IMR-90 (cell line): ENCODE measurements around the gene ESR1. TPM values are rescaled to one million over a fixed set of nuclear protein-coding genes. Genes with fewer than 3 reads are reported as not detected.
A peak's percentile ranks its signal among the peaks of the same experiment; 100 is the strongest.

Experiments
- ATAC-seq: fragments of 200-7000 bp; cut with Tn5 transposase; 2 replicates; pipeline ENCODE4 v1.9.1; 2020; ENCODE audit warnings: low read depth, mild to moderate bottlenecking, moderate library complexity
- BruUV-seq: library from RNA; stranded (reverse); fragments of 400-500 nt; replicated peaks from 2 replicates; lab custom pipeline; 2021; lab: Mats Ljungman, UMichigan
- CTCF ChIA-PET: fragments of 300-600 bp; formaldehyde crosslinking; extraction: SDS; loops from one replicate; lab custom pipeline; 2021; ENCODE audit warnings: antibody characterized with exemption; lab: Yijun Ruan, JAX
- POLR2A ChIA-PET: fragments of 300-600 bp; sonication (Branson Sonifier 250); formaldehyde crosslinking; loops from one replicate; lab custom pipeline; 2022; ENCODE audit warnings: antibody characterized with exemption; ENCODE audit not compliant: unreplicated experiment; lab: Charles Lee
- DNase-seq: peaks from one replicate; pipeline ENCODE4 v3.0.0; 2013
- H2AFZ ChIP-seq: replicated peaks from 2 replicates; pipeline ENCODE3; 2013; ENCODE audit warnings: low read length, mild to moderate bottlenecking; ENCODE audit not compliant: poor library complexity
- H2AK5ac ChIP-seq: 2 replicates; pipeline ENCODE4 v1.6.1; 2013; ENCODE audit warnings: low read depth, low read length, inconsistent platforms
- H2AK9ac ChIP-seq: replicated peaks from 2 replicates; pipeline ENCODE3; 2013; ENCODE audit warnings: mild to moderate bottlenecking, low read depth, low read length, moderate library complexity; ENCODE audit not compliant: poor library complexity
- H2BK120ac ChIP-seq: 2 replicates; pipeline ENCODE4 v1.6.1; 2013; ENCODE audit warnings: low read depth, low read length, inconsistent platforms
- H2BK15ac ChIP-seq: 3 replicates; pipeline ENCODE4 v1.6.1; 2013; ENCODE audit warnings: low read depth, low read length, inconsistent platforms
- H2BK20ac ChIP-seq: 2 replicates; pipeline ENCODE4 v1.6.1; 2013; ENCODE audit warnings: low read depth, mild to moderate bottlenecking, inconsistent platforms, low read length, moderate library complexity
- H2BK5ac ChIP-seq: 2 replicates; pipeline ENCODE4 v1.6.1; 2013; ENCODE audit warnings: mild to moderate bottlenecking, low read depth, low read length, inconsistent platforms; ENCODE audit not compliant: poor library complexity, severe bottlenecking
- H3K14ac ChIP-seq: replicated peaks from 2 replicates; pipeline ENCODE4 v1.6.1; 2013; ENCODE audit warnings: low read depth, low read length, inconsistent platforms
- H3K18ac ChIP-seq: 2 replicates; pipeline ENCODE4 v1.6.1; 2013; ENCODE audit warnings: low read depth, low read length, control low read depth
- H3K23ac ChIP-seq: 2 replicates; pipeline ENCODE4 v1.6.1; 2013; ENCODE audit warnings: low read depth, low read length, inconsistent platforms
- H3K27ac ChIP-seq: 2 replicates; pipeline ENCODE4 v1.5.1; 2013; ENCODE audit warnings: mild to moderate bottlenecking, control low read depth, low read length; ENCODE audit not compliant: insufficient read depth
- H3K27me3 ChIP-seq: 2 replicates; pipeline ENCODE4 v1.6.1; 2013; ENCODE audit warnings: low read length; ENCODE audit not compliant: control insufficient read depth, insufficient read depth
- H3K36me3 ChIP-seq: 2 replicates; pipeline ENCODE4 v1.6.1; 2013; ENCODE audit warnings: low read length, mixed read lengths; ENCODE audit not compliant: control insufficient read depth, insufficient read depth
- H3K4ac ChIP-seq: 2 replicates; pipeline ENCODE4 v1.6.1; 2013; ENCODE audit warnings: low read depth, low read length, inconsistent platforms
- H3K4me1 ChIP-seq: 2 replicates; pipeline ENCODE4 v1.6.1; 2013; ENCODE audit warnings: low read length, mixed read lengths; ENCODE audit not compliant: control insufficient read depth, insufficient read depth
- H3K4me2 ChIP-seq: 2 replicates; pipeline ENCODE4 v1.6.1; 2013; ENCODE audit warnings: low read depth, mild to moderate bottlenecking, control low read depth, low read length, moderate library complexity
- H3K4me3 ChIP-seq: 2 replicates; pipeline ENCODE4 v1.5.1; 2013; ENCODE audit warnings: low read depth, mild to moderate bottlenecking, control low read depth, low read length, moderate library complexity; ENCODE audit not compliant: insufficient read depth
- H3K56ac ChIP-seq: 2 replicates; pipeline ENCODE4 v1.6.1; 2013; ENCODE audit warnings: low read length, inconsistent platforms; ENCODE audit not compliant: insufficient read depth; ENCODE audit errors: extremely low read depth
- H3K79me1 ChIP-seq, 2 experiments: 2 replicates each; pipeline ENCODE4 v1.6.1; 2013; ENCODE audit warnings: low read length in 2 of 2, inconsistent platforms in 1 of 2, low read depth in 1 of 2
- H3K9ac ChIP-seq: 2 replicates; pipeline ENCODE4 v1.6.1; 2013; ENCODE audit warnings: low read depth, low read length, control low read depth
- H3K9me1 ChIP-seq: 2 replicates; pipeline ENCODE4 v1.6.1; 2013; ENCODE audit warnings: low read length, inconsistent platforms; ENCODE audit not compliant: insufficient read depth
- H3K9me3 ChIP-seq: 2 replicates; pipeline ENCODE4 v1.6.1; 2013; ENCODE audit warnings: low read length; ENCODE audit not compliant: control insufficient read depth, insufficient read depth
- H4K20me1 ChIP-seq: 2 replicates; pipeline ENCODE4 v1.6.1; 2013; ENCODE audit warnings: low read length, inconsistent platforms; ENCODE audit not compliant: insufficient read depth
- H4K5ac ChIP-seq: 2 replicates; pipeline ENCODE4 v1.6.1; 2013; ENCODE audit warnings: mild to moderate bottlenecking, low read depth, low read length, control low read depth
- H4K8ac ChIP-seq, 2 experiments: 2 replicates each; pipeline ENCODE4 v1.6.1; 2013; ENCODE audit warnings: low read depth in 2 of 2, low read length in 2 of 2, control low read depth in 1 of 2, inconsistent platforms in 1 of 2
- H4K91ac ChIP-seq: 2 replicates; pipeline ENCODE4 v1.6.1; 2013; ENCODE audit warnings: low read depth, low read length, inconsistent platforms; ENCODE audit not compliant: insufficient read depth
- CEBPB ChIP-seq: IDR thresholded peaks from 2 replicates; pipeline ENCODE4 v1.6.1; 2012; ENCODE audit warnings: low read depth, low read length, improper control_type of control experiment
- MAFK ChIP-seq: IDR thresholded peaks from 2 replicates; pipeline ENCODE4 v1.6.1; 2012; ENCODE audit warnings: low read depth, low read length, improper control_type of control experiment
- RAD21 ChIP-seq: IDR thresholded peaks from 2 replicates; pipeline ENCODE4 v1.6.1; 2012; ENCODE audit warnings: low read length, improper control_type of control experiment
- RCOR1 ChIP-seq: IDR thresholded peaks from 2 replicates; pipeline ENCODE4 v1.6.1; 2012; ENCODE audit warnings: mild to moderate bottlenecking, low read length, improper control_type of control experiment; ENCODE audit not compliant: insufficient replicate concordance
- WGBS, 2 experiments: methylation state at CpG; one replicate each; pipeline versions ENCODE4 v1.1.5 to v1.1.7; 2013; ENCODE audit warnings: missing lambda C conversion rate in 2 of 2; ENCODE audit not compliant: insufficient read length in 1 of 2; ENCODE audit errors: extremely low coverage in 2 of 2; 5-methylcytosine and 5-hydroxymethylcytosine counted together
- dilution Hi-C: fragments of 300-500 bp; cut with HindIII; formaldehyde crosslinking; loops from one replicate; pipeline ENCODE4 v1.14.3; 2018; ENCODE audit warnings: low sequenced_read_pairs; ENCODE audit not compliant: unreplicated experiment
- in situ Hi-C: fragments of 300-500 bp; cut with MboI; formaldehyde crosslinking; loops from 3 replicates; pipeline ENCODE4 v1.14.3; 2019; ENCODE audit warnings: low sequenced_read_pairs, inconsistent platforms, mixed read lengths
- intact Hi-C: fragments of 100-400 bp; cut with micrococcal nuclease; formaldehyde crosslinking; loops from 2 replicates; pipeline ENCODE4 v1.10.0; 2022
- polyA plus RNA-seq, 3 experiments: library from polyadenylated mRNA; depleted of rRNA; stranded (reverse); fragments of >200 nt; gene quantifications; 2 replicates each; pipeline ENCODE4 v1.2.3, GENCODE V29; 2012; ENCODE audit warnings: low replicate concordance in 1 of 3
- total RNA-seq: library from RNA; depleted of rRNA; stranded (reverse); fragments of >200 nt; gene quantifications from 2 replicates; pipeline ENCODE4 v1.2.3, GENCODE V29; 2012
- TF ChIP-seq, protein P1 (sequence below): fragments of 150-350 bp; IDR thresholded peaks from 2 replicates; pipeline ENCODE4 v1.6.1; 2016; ENCODE audit warnings: low read depth, mild to moderate bottlenecking, low read length, moderate library complexity, borderline replicate concordance

Gene ESR1
- total and polyA plus RNA-seq, 2 of the 4 experiments (the other 2 are of a cell fraction) = not detected

DNA sequence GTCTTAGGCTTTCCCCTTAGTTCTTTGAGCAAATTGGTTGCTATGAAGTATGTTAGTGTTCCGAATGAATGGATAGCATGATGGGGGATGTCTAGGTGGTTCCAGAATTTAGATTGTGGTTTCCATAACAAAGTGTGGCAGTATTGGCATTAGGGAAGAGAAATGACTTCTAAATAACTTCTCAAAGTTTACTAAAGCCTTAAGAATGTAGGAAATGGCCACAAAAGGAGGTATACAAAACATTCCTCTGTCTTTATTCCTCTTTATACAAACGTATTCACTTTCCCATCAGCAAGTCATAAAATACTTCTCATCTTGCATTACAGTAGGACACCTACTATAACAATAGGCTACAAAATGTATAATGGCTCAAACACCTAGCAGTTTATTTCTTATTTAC is 279.6 kb downstream of the ESR1 start:
- Histone ChIP-seq H3K27me3 (no peaks in the 10 kb centered on the region), H2BK5ac (no peak overlapping the region), H3K4me3 (no peak overlapping the region), H3K36me3 (no peaks in the 10 kb centered on the region), H3K79me1 (no peaks in the 10 kb centered on the region), H3K9ac (no peak overlapping the region), H4K20me1 (no peaks in the 10 kb centered on the region), H2AK5ac (no peak overlapping the region), H2AFZ (no peak overlapping the region), H3K9me3 (no peaks in the 10 kb centered on the region), H3K27ac (no peak overlapping the region), H4K8ac (no peak overlapping the region), H2BK15ac (no peak overlapping the region), H3K4me2 (no peak overlapping the region), H2AK9ac (no peak overlapping the region), H3K56ac (no peak overlapping the region), H3K18ac (no peak overlapping the region), H3K4ac (no peak overlapping the region), H3K9me1 (peaks cover 11% of the 10 kb centered on the region; the same call in 1 of the 2 replicates), H3K23ac (no peak overlapping the region), H4K5ac (no peak overlapping the region), H2BK20ac (0 out of 2 replicates have a peak overlapping the region, but pooled peaks have one; percentile 7), H3K4me1 (peaks cover 5% of the 10 kb centered on the region), H4K91ac (no peak overlapping the region; the same call in 1 of the 2 replicates), H2BK120ac (0 out of 2 replicates have a peak overlapping the region, but pooled peaks have one; percentile 0), H3K14ac (no peak overlapping the region)
- TF ChIP-seq, protein P1, sequence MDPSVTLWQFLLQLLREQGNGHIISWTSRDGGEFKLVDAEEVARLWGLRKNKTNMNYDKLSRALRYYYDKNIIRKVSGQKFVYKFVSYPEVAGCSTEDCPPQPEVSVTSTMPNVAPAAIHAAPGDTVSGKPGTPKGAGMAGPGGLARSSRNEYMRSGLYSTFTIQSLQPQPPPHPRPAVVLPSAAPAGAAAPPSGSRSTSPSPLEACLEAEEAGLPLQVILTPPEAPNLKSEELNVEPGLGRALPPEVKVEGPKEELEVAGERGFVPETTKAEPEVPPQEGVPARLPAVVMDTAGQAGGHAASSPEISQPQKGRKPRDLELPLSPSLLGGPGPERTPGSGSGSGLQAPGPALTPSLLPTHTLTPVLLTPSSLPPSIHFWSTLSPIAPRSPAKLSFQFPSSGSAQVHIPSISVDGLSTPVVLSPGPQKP = no peak
- TF ChIP-seq CEBPB = no peak
- no peak for TF ChIP-seq MAFK
- no peak for TF ChIP-seq RCOR1
- TF ChIP-seq RAD21 = no peak
- ATAC-seq (peak; percentile 41; the same call in 1 of the 2 replicates), DNase-seq (peak; percentile 30)
- ChIA-PET POLR2A (no interaction called here), CTCF (no interaction called here)
- dilution Hi-C loops = no loop called here
- BruUV-seq = no TSS peak
- in situ Hi-C loops = no loop called here
- WGBS, 2 experiments = 0% methylated on average over 1 of the region's 2 CpGs; no CpG with 5 or more reads in 1 of the 2 experiments
- intact Hi-C loops = no loop called here
